T-cell (primary cell): ENCODE results near the gene MFNG. TPM values are rescaled to one million over a fixed set of nuclear protein-coding genes. Genes with fewer than 3 reads are reported as not detected.

Source experiments
- ATAC-seq, 4 experiments: fragments of 200-7000 bp in 3 of 4; fragments of 150-1000 bp in 1 of 4; cut with Tn5 transposase; replicated peaks in 1 of 4; 1 replicate in 3 of 4; 2 replicates in 1 of 4; pipeline ENCODE4 v1.10.0; 2021; ENCODE audit warnings: moderate library complexity in 3 of 4, mild to moderate bottlenecking in 2 of 4, moderate number of reproducible peaks in 1 of 4
- CTCF ChIA-PET, 2 donors: fragments of 300-600 bp; sonication (Branson Sonifier 250); formaldehyde crosslinking; loops; one replicate each; lab custom pipeline; 2022; ENCODE audit warnings: antibody characterized with exemption in 2 of 2; lab: Charles Lee
- POLR2A ChIA-PET, 2 donors: fragments of 300-600 bp; sonication (Branson Sonifier 250); formaldehyde crosslinking; loops; one replicate each; lab custom pipeline; 2022; ENCODE audit warnings: antibody characterized with exemption in 2 of 2; lab: Charles Lee
- DNase-seq, 35 experiments: peaks; one replicate each; pipeline versions ENCODE4 v3.0.0 to v3.0.0-alpha.2; 2013 to 2023
- H3K27ac ChIP-seq: one replicate; pipeline ENCODE4 v1.5.1; 2013; ENCODE audit warnings: low read length
- H3K27me3 ChIP-seq, 2 experiments: replicated peaks in 1 of 2; 1 replicate in 1 of 2; 2 replicates in 1 of 2; pipeline versions ENCODE4 v1.6.1 to v1.7.0; 2013; ENCODE audit warnings: low read length in 1 of 2, mixed read lengths in 1 of 2; ENCODE audit not compliant: control insufficient read depth in 2 of 2, insufficient read depth in 2 of 2; ENCODE audit errors: extremely low read depth in 1 of 2
- H3K36me3 ChIP-seq, 2 donors: 1 replicate in 1 of 2; 2 replicates in 1 of 2; pipeline versions ENCODE4 v1.6.1 to v1.7.0; 2013; ENCODE audit warnings: low read length in 1 of 2; ENCODE audit not compliant: control insufficient read depth in 2 of 2, insufficient read depth in 1 of 2; ENCODE audit errors: extremely low read depth in 1 of 2
- H3K4me1 ChIP-seq, 2 experiments: 1 replicate in 1 of 2; 2 replicates in 1 of 2; pipeline versions ENCODE4 v1.6.1 to v1.7.0; 2013; ENCODE audit warnings: low read length in 2 of 2, mixed read lengths in 1 of 2; ENCODE audit not compliant: insufficient read depth in 2 of 2, control insufficient read depth in 1 of 2; ENCODE audit errors: extremely low read depth in 1 of 2
- H3K4me3 ChIP-seq, 2 donors: 1 replicate in 1 of 2; 2 replicates in 1 of 2; pipeline versions ENCODE4 v1.5.1 to v1.7.0; 2013; ENCODE audit warnings: mild to moderate bottlenecking in 2 of 2, low read length in 1 of 2, moderate library complexity in 1 of 2; ENCODE audit not compliant: control insufficient read depth in 1 of 2; ENCODE audit errors: extremely low read depth in 1 of 2
- H3K9me3 ChIP-seq: 2 replicates; pipeline ENCODE4 v1.7.0; 2013
- H3K27ac Mint-ChIP-seq, 2 donors: one replicate each; pipeline ENCODE4 v1.8.0; 2020 to 2021; ENCODE audit warnings: mild to moderate bottlenecking in 2 of 2, mixed read lengths in 2 of 2
- H3K27me3 Mint-ChIP-seq, 2 donors: one replicate each; pipeline ENCODE4 v1.8.0; 2021 to 2022; ENCODE audit warnings: mixed read lengths in 2 of 2
- H3K36me3 Mint-ChIP-seq: one replicate; pipeline ENCODE4 v1.8.0; 2021; ENCODE audit warnings: mixed read lengths
- H3K4me1 Mint-ChIP-seq, 3 donors: one replicate each; pipeline ENCODE4 v1.8.0; 2020 to 2022; ENCODE audit warnings: mixed read lengths in 3 of 3, mild to moderate bottlenecking in 1 of 3
- H3K4me3 Mint-ChIP-seq, 3 donors: one replicate each; pipeline ENCODE4 v1.8.0; 2020 to 2022; ENCODE audit warnings: mild to moderate bottlenecking in 3 of 3, mixed read lengths in 3 of 3, moderate library complexity in 3 of 3
- H3K9me3 Mint-ChIP-seq, 3 donors: one replicate each; pipeline ENCODE4 v1.8.0; 2020 to 2022; ENCODE audit warnings: mixed read lengths in 3 of 3
- WGBS: methylation state at CpG from one replicate; pipeline ENCODE4 v1.1.5; 2013; ENCODE audit warnings: missing lambda C conversion rate; ENCODE audit not compliant: insufficient coverage; 5-methylcytosine and 5-hydroxymethylcytosine counted together
- total RNA-seq, 35 experiments: library from RNA in 6 of 35; stranded (reverse) in 6 of 35; fragments of 120-200 nt in 1 of 35; gene quantifications; one replicate each; pipeline versions ENCODE4 v1.2.1 to v1.2.4 and lab custom pipeline; 2013 to 2026

The MFNG gene
- total RNA-seq, 5 donors from 2014 or later (not counting 1 experiment from before 2014, with no cell fraction given) = 153 to 296 (median 268) TPM

DNA sequence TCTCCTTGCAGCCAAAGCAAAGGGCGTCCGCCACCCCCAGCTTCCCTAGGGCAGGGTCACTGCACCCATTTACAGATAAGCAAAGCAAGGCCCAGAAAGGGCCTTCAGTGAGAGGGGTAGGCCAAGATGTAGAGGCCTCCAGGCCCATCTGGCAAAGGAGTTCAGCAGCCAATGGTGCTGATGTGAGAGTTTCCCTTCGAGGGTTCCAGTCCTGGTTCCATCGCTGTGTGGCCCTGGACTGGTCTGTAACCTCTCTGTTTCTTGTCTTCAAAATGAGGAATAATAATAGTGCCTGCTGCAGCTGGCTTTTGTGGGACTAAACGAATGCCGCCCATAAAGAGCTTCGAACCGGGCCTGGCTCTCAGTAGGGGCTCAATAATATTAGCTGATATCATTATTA, 62.9 kb downstream of the MFNG start:
- peaks cover 40 to 65% of the 10 kb centered on the region in 2 donors for H3K27me3 Mint-ChIP-seq
- H3K4me3 ChIP-seq = no peak overlapping the region
- H3K36me3 ChIP-seq = no peaks in the 10 kb centered on the region
- H3K36me3 Mint-ChIP-seq = no peaks in the 10 kb centered on the region
- peaks cover 0 to 74% of the 10 kb centered on the region in 2 experiments for H3K27me3 ChIP-seq
- no peak overlapping the region for H3K27ac ChIP-seq
- H3K9me3 ChIP-seq = no peaks in the 10 kb centered on the region
- DNase-seq (no peak), ATAC-seq (no peak)
- peaks cover 4 to 36% of the 10 kb centered on the region in 2 experiments for H3K4me1 ChIP-seq
- POLR2A ChIA-PET = no interaction called here
- H3K4me1 Mint-ChIP-seq = peaks cover 13 to 24% (median 17%) of the 10 kb centered on the region in 3 donors
- no peaks in the 10 kb centered on the region for H3K9me3 Mint-ChIP-seq
- CTCF ChIA-PET = no interaction called here
- WGBS = no CpG with 5 or more reads among the region's 8 CpGs
- H3K27ac Mint-ChIP-seq = no peak overlapping the region
- H3K4me3 Mint-ChIP-seq = no peak overlapping the region

DNA sequence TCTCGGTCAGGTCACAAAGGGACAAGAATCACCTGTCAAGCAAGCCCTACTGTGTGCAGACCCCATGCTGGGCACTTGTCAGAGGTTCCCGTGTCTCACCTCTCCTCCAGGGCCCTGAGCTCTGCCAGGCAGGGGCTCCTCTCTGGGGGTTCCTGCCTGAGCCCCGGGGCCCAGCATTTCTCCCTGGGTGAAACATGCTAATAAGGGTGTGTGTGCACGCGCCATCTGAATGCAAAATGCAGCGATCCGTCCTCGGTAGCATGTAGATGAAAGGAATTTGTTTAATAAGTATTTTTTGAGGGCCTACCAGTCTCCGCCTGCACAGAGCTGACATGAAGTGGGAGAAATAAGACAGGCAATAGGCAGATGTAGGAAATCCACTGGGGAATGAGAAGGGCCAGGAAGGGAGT, 64.7 kb downstream of the MFNG start:
- peaks cover 50 to 69% of the 10 kb centered on the region in 2 donors for H3K27me3 Mint-ChIP-seq

DNA sequence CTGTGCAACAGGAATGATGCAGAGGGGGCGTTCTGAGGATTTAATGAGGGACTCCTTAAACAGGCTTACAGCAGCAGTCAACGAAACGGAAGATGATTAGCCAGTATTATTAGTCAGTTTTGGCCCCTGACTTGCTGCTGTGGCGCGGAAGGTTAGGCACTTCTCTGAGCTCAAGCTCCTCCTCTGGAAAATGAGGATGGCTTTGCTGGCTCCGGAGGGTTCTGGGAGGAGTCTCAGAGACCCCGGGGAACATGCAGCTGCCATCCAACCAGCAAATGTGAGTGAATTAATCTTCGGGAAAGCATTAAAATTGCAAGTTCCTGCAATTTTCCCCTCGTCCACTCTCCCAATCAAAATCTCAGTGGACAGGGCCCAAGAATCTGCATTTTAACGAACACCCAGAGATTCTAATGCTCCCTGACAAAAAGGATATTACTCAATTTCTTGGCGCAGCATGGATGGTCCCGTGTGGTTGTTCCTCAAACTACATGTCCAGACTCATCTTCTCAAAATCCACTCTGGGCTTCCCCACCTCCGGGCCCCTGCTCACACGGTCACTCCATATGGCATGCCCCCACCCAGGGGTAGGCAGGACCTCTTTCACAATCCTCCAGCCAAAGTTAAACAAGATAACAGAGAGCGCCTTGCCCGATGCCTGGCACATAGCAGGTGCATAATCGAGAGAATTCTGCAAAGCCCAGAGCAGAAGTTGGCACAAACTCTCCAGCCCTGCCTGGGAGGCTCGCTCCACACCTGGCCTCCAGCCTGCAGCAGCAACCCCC, 65.3 kb downstream of the MFNG start:
- DNase-seq (no peak), ATAC-seq (no peak)
- peaks cover 0 to 76% of the 10 kb centered on the region in 2 experiments for H3K27me3 ChIP-seq
- ChIA-PET CTCF (no interaction called here), POLR2A (no interaction called here)
- no peaks in the 10 kb centered on the region for H3K9me3 ChIP-seq
- Mint-ChIP-seq H3K4me1 (peaks cover 26 to 32% (median 32%) of the 10 kb centered on the region in 3 donors), H3K9me3 (no peaks in the 10 kb centered on the region), H3K27ac (no peak overlapping the region), H3K36me3 (no peaks in the 10 kb centered on the region), H3K27me3 (peaks cover 48 to 69% of the 10 kb centered on the region in 2 donors), H3K4me3 (peak overlapping the region; percentile 79 to 93 (median 85))
- H3K4me1 ChIP-seq = peaks cover 8 to 34% of the 10 kb centered on the region in 2 experiments
- no peak overlapping the region for H3K27ac ChIP-seq
- H3K4me3 ChIP-seq = peak overlapping the region in 1 of 2 donors; percentile 60
- 73% methylated on average over 18 of the region's 18 CpGs for WGBS
- no peaks in the 10 kb centered on the region for H3K36me3 ChIP-seq

More for the DNA sequence above, 64.7 kb downstream of the MFNG start:
- H3K9me3 Mint-ChIP-seq = no peaks in the 10 kb centered on the region
- ChIA-PET CTCF (no interaction called here), POLR2A (no interaction called here)
- H3K27me3 ChIP-seq = peaks cover 0 to 76% of the 10 kb centered on the region in 2 experiments
- H3K9me3 ChIP-seq = no peaks in the 10 kb centered on the region
- DNase-seq (no peak), ATAC-seq (no peak)
- no peak overlapping the region for H3K27ac ChIP-seq
- H3K4me1 ChIP-seq = peaks cover 7 to 34% of the 10 kb centered on the region in 2 experiments
- no peaks in the 10 kb centered on the region for H3K36me3 Mint-ChIP-seq
- H3K27ac Mint-ChIP-seq = no peak overlapping the region
- H3K4me1 Mint-ChIP-seq = peaks cover 20 to 30% (median 26%) of the 10 kb centered on the region in 3 donors
- no peaks in the 10 kb centered on the region for H3K36me3 ChIP-seq
- 89% methylated on average over 9 of the region's 9 CpGs for WGBS
- H3K4me3 Mint-ChIP-seq = peak overlapping the region in 1 of 3 donors; percentile 93
- no peak overlapping the region for H3K4me3 ChIP-seq

DNA sequence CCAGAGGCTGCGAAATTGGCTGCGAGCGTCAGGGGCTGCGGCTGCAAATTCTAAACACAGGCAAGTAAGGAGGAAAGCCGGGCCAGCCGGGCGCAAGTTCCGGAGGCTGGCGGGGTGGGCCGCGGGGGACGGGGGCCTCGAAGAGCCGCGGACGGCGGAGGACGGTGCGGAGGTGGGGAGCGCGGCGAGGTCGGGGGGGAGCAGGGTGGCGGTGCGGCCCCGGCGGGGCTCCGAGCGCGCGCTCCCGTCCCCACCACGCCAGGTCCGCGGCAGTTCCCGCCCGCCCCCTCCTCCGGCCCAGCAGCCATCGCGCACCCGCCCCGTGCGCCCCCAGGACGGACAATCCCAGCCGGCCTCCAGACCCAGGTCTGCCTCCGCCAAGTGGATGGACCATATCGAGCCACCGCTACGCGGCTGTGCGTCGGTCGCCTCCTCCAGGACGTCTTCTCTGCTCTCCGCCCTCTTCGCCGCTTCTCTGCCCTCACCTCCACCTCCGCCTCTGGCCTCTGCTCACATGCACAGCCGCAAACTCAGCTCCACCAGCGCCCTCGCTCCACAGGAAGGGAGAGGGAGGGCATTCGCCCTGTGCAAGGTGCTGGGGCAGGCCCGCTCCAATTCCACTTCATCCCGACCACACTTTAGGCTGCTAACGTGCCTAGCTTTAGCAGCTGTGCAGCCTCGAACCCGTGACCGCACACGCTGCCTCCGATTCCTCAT, 66.1 kb downstream of the MFNG start:
- peak overlapping the region; percentile 26 to 60 for H3K4me3 ChIP-seq
- no peak overlapping the region for H3K27ac ChIP-seq
- peak overlapping the region; percentile 79 to 93 (median 85) for H3K4me3 Mint-ChIP-seq
- H3K36me3 ChIP-seq = no peaks in the 10 kb centered on the region
- ChIA-PET POLR2A (no interaction called here), CTCF (no interaction called here)
- peaks cover 0 to 76% of the 10 kb centered on the region in 2 experiments for H3K27me3 ChIP-seq
- H3K9me3 ChIP-seq = no peaks in the 10 kb centered on the region
- no peaks in the 10 kb centered on the region for H3K36me3 Mint-ChIP-seq
- no peaks in the 10 kb centered on the region for H3K9me3 Mint-ChIP-seq
- peak; percentile 55 to 70 (median 64) for ATAC-seq
- peaks cover 8 to 35% of the 10 kb centered on the region in 2 experiments for H3K4me1 ChIP-seq
- peaks cover 48 to 69% of the 10 kb centered on the region in 2 donors for H3K27me3 Mint-ChIP-seq
- H3K27ac Mint-ChIP-seq = no peak overlapping the region
- DNase-seq = peak in 10 of 35 experiments; percentile 4 to 47 (median 19)
- H3K4me1 Mint-ChIP-seq = peaks cover 27 to 33% (median 32%) of the 10 kb centered on the region in 3 donors
- 3% methylated on average over 68 of the region's 70 CpGs for WGBS

DNA sequence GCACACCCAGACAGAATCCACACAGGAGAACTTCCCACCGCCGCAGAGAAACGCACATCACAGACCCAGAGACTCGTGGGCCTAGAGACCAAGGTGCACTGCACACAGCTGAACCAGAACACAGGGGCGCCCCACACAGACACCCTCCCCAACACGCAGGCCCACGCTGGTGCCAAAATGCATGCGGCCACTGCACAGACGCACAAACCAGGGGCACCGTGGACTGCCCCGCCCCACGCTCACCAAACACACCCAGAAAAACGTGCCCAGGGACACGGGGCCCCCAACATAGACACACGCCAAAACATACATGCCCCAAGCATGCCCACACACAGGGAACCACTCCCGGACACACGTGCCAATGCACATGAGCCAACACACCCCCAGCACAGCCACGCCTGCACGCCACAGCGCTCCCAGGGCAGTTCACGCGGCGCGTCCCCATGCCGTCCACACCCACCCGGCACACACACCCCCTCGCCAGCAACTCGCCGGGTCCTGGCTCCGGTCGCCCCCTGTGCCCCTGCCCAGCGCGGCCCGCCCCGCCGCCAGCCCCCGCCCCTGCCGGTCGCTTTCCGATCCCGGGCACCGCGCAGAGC, 66.7 kb downstream of the MFNG start:
- peaks cover 0 to 78% of the 10 kb centered on the region in 2 experiments for H3K27me3 ChIP-seq
- peaks cover 54 to 69% of the 10 kb centered on the region in 2 donors for H3K27me3 Mint-ChIP-seq
- peak overlapping the region; percentile 70 to 93 (median 77) for H3K4me3 Mint-ChIP-seq
- no peaks in the 10 kb centered on the region for H3K36me3 Mint-ChIP-seq
- H3K4me3 ChIP-seq = peak overlapping the region in 1 of 2 donors; percentile 7
- peaks cover 27 to 33% (median 32%) of the 10 kb centered on the region in 3 donors for H3K4me1 Mint-ChIP-seq
- H3K9me3 ChIP-seq = no peaks in the 10 kb centered on the region
- H3K4me1 ChIP-seq = peaks cover 8 to 35% of the 10 kb centered on the region in 2 experiments
- DNase-seq = peak in 1 of 35 experiments; percentile 14
- peak in 3 of 4 experiments; percentile 13 to 31 (median 26) for ATAC-seq
- ChIA-PET POLR2A (no interaction called here), CTCF (no interaction called here)
- no peak overlapping the region for H3K27ac ChIP-seq
- peak overlapping the region in 1 of 2 donors; percentile 63 for H3K27ac Mint-ChIP-seq
- 23% methylated on average over 40 of the region's 43 CpGs for WGBS
- no peaks in the 10 kb centered on the region for H3K36me3 ChIP-seq
- H3K9me3 Mint-ChIP-seq = no peaks in the 10 kb centered on the region
